ENCODE results near the gene SFI1. TPM values are rescaled to one million over a fixed set of nuclear protein-coding genes. Genes with fewer than 3 reads are reported as not detected.

Gene SFI1, protein sequence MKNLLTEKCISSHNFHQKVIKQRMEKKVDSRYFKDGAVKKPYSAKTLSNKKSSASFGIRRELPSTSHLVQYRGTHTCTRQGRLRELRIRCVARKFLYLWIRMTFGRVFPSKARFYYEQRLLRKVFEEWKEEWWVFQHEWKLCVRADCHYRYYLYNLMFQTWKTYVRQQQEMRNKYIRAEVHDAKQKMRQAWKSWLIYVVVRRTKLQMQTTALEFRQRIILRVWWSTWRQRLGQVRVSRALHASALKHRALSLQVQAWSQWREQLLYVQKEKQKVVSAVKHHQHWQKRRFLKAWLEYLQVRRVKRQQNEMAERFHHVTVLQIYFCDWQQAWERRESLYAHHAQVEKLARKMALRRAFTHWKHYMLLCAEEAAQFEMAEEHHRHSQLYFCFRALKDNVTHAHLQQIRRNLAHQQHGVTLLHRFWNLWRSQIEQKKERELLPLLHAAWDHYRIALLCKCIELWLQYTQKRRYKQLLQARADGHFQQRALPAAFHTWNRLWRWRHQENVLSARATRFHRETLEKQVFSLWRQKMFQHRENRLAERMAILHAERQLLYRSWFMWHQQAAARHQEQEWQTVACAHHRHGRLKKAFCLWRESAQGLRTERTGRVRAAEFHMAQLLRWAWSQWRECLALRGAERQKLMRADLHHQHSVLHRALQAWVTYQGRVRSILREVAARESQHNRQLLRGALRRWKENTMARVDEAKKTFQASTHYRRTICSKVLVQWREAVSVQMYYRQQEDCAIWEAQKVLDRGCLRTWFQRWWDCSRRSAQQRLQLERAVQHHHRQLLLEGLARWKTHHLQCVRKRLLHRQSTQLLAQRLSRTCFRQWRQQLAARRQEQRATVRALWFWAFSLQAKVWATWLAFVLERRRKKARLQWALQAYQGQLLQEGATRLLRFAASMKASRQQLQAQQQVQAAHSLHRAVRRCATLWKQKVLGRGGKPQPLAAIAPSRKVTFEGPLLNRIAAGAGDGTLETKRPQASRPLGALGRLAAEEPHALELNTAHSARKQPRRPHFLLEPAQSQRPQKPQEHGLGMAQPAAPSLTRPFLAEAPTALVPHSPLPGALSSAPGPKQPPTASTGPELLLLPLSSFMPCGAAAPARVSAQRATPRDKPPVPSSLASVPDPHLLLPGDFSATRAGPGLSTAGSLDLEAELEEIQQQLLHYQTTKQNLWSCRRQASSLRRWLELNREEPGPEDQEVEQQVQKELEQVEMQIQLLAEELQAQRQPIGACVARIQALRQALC
- 100 to 1,000 TPM; 221 to 234 TPM for total RNA-seq

DNA sequence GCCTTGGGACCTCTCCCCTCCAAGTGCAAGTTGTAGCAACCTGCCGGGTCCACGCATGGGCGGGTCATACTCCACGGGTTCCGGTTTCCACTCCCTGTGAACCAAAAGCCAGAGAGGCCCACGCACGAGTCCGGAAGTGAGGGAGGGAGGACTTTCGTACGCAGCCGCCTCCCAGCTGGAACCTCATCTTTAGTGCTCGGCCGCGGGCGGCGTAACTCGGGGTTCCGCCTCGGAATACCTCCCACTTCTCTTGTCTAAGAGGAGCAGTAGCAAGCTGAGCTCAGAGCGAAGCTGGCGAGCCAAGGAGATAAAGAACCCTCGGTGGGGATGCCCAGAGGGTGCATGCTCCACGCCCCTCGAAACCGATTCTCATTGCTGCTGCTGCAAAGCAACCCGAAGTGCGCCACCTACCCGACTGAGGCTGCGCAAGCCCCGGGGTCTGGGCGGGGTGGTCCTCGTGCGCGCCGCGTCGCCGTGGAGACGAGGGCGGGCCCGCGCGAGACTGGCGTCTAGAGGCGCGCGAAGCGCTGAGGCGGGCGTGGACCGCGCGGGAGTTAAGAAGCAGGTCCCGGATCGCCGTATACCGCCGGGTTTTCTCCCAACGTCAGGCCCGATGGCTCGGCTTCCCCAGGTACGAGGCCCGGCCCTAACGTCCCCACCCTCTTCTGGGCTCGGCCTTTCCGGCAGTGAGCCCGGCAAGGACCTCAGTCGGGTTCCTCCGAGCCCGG, at the start of gene SFI1:
Gene SFI1, plus strand, starts transcription at position 530 of the 728 bp plus-strand sequence. CDS start 11,749 bp downstream, outside the sequence.
- Mint-ChIP-seq H3K4me1 (peaks cover 55% of the 10 kb centered on the region), H3K27ac (peak within 1 kb of the TSS; percentile 93), H3K4me3 (peak within 1 kb of the TSS; percentile 85), H3K36me3 (ENCODE audit: low read depth) (peaks cover 39% of the 10 kb centered on the region), H3K9me3 (ENCODE audit: low read depth) (peaks cover 3% of the 10 kb centered on the region), H3K27me3 (no peaks in the 10 kb centered on the region)
- POLR2A ChIA-PET = no interaction called here
- peak; percentile 97 for DNase-seq
- CTCF ChIA-PET = interaction anchor here (0.7 kb wide), 1 partner anchor 165 kb away, joined by 3 read pairs; the partner anchor contains the start of gene PISD
- intact Hi-C loops (cut with DNase I, micrococcal nuclease) = loop anchor here (1.0 to 10.0 kb wide), 14 partner anchors 30 to 852 kb away; partner anchors contain the start of genes PATZ1 (in 2 of the 2), DRG1 (in 1 of the 2), LIMK2 (in 1 of the 2) and YWHAH (in 1 of the 2)
- ATAC-seq = peak; percentile 87

DNA sequence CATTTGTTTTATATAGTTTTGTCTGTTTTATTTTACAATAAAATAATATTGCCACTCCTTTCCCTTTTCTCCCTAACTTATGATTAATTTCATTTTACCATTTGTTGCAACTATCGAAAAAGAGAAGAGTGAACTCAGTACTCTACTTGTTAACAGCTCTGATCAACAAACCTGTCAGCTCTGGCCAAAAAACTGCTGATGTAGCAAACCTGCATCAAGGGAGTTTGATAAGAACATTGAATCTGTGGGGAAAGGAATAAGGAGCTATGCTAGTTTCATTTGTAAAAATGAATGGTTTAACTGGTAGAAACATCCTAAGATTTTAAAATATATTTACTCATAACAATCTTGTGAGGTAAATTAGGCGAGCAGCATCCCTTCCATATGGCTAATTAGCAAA, 49.6 kb upstream of the SFI1 start:
- no peak overlapping the region for H3K27ac Mint-ChIP-seq
- no peak overlapping the region for H3K4me3 Mint-ChIP-seq
- H3K27me3 Mint-ChIP-seq = no peaks in the 10 kb centered on the region
- no peak for DNase-seq
- intact Hi-C loops (cut with DNase I, micrococcal nuclease) = loop anchor here in 1 of 2 experiments (5.0 kb wide), 1 partner anchor 186 kb away; no protein-coding TSS in a partner anchor
- CTCF ChIA-PET = interaction anchor here (1.0 to 1.3 kb wide), 2 partner anchors 36 to 136 kb away, joined by 3 to 6 read pairs; no protein-coding TSS in a partner anchor
- H3K9me3 Mint-ChIP-seq (ENCODE audit: low read depth) = no peaks in the 10 kb centered on the region
- H3K36me3 Mint-ChIP-seq (ENCODE audit: low read depth) = peaks cover 55% of the 10 kb centered on the region
- H3K4me1 Mint-ChIP-seq = peaks cover 3% of the 10 kb centered on the region
- ATAC-seq = no peak
- POLR2A ChIA-PET = no interaction called here

DNA sequence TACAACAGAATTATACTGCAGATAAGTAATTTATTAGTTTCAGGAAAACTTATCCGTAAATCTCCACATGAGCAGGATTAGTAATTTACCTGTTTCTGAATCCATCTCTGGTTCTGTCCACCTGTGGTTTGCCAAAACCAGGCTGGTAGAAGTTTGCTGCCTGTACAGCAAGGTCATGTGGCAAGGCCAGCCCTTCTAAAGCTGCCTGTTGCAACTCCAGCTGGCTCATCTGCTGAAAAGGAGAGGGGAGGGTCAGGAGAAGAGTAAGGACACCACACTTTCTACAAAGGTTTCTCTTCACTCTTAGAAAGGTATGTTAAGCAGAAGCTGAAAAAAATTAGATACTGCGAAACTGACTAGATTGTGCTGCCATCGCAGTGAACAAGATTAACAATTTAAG, 49.0 kb upstream of the SFI1 start:
- H3K4me1 Mint-ChIP-seq = peaks cover 3% of the 10 kb centered on the region
- H3K4me3 Mint-ChIP-seq = no peak overlapping the region
- ATAC-seq (no peak), DNase-seq (no peak)
- peaks cover 50% of the 10 kb centered on the region for H3K36me3 Mint-ChIP-seq (ENCODE audit: low read depth)
- intact Hi-C loops (cut with DNase I, micrococcal nuclease) = loop anchor here in 1 of 2 experiments (5.0 kb wide), 1 partner anchor 185 kb away; no protein-coding TSS in a partner anchor
- CTCF ChIA-PET = interaction anchor here (0.6 to 1.3 kb wide), 4 partner anchors 9 to 136 kb away, joined by 3 to 6 read pairs (median 4); no protein-coding TSS in a partner anchor
- H3K9me3 Mint-ChIP-seq (ENCODE audit: low read depth) = no peaks in the 10 kb centered on the region
- no peak overlapping the region for H3K27ac Mint-ChIP-seq
- POLR2A ChIA-PET = no interaction called here
- H3K27me3 Mint-ChIP-seq = no peaks in the 10 kb centered on the region

DNA sequence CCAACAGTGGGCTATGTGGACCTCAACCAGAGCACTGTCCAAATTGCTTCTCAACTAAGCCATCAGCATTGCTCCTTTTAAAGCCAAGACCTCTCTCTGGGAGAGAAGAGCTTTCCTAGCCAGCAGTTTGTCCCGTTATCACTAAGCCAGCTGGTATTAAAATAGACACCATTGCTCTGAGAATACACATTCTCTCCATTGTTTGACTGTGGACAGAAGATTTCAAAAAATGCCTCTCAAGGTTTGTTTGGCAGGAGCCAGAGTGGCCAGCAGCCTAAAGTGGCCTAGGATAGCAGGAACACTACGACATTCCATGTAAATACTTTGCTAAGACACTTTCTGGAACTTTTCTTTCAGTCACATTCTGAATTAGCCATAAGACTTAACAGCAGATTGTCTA, 48.0 kb upstream of the SFI1 start:
- ATAC-seq (no peak), DNase-seq (no peak)
- intact Hi-C loops (cut with DNase I, micrococcal nuclease) = loop anchor here in 1 of 2 experiments (5.0 kb wide), 1 partner anchor 184 kb away; no protein-coding TSS in a partner anchor
- no peak overlapping the region for H3K4me3 Mint-ChIP-seq
- H3K27ac Mint-ChIP-seq = no peak overlapping the region
- H3K27me3 Mint-ChIP-seq = no peaks in the 10 kb centered on the region
- peaks cover 3% of the 10 kb centered on the region for H3K4me1 Mint-ChIP-seq
- CTCF ChIA-PET = interaction anchor here (0.6 to 1.4 kb wide), 4 partner anchors 10 to 126 kb away, joined by 3 to 6 read pairs (median 3); no protein-coding TSS in a partner anchor
- POLR2A ChIA-PET = no interaction called here
- H3K9me3 Mint-ChIP-seq (ENCODE audit: low read depth) = no peaks in the 10 kb centered on the region
- peaks cover 42% of the 10 kb centered on the region for H3K36me3 Mint-ChIP-seq (ENCODE audit: low read depth)

DNA sequence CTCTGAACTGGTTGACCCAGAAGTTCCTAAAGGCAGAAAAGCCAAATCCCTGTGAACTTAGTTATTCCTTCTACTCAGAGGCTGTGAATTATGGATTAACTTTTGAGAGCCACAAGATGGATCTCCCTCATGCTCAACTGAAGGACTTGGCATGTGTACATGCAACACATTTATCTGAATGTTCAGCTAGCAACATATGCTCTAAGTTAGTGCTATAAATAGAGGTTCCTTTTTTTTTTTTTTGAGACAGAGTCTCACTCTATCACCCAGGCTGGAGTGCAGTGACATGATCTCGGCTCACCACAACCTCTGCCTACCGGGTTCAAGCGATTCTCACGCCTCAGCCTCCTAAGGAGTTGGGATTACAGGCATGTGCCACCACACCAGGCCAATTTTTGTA, 46.8 kb upstream of the SFI1 start:
- H3K4me1 Mint-ChIP-seq = peaks cover 3% of the 10 kb centered on the region
- DNase-seq (no peak), ATAC-seq (no peak)
- intact Hi-C loops (cut with DNase I, micrococcal nuclease) = loop anchor here in 1 of 2 experiments (5.0 kb wide), 1 partner anchor 183 kb away; no protein-coding TSS in a partner anchor
- H3K36me3 Mint-ChIP-seq (ENCODE audit: low read depth) = peaks cover 40% of the 10 kb centered on the region
- no peaks in the 10 kb centered on the region for H3K27me3 Mint-ChIP-seq
- H3K9me3 Mint-ChIP-seq (ENCODE audit: low read depth) = no peaks in the 10 kb centered on the region
- CTCF ChIA-PET = interaction anchor here (0.8 to 0.9 kb wide), 3 partner anchors 9 to 20 kb away, joined by 3 to 4 read pairs (median 3); no protein-coding TSS in a partner anchor
- no peak overlapping the region for H3K27ac Mint-ChIP-seq
- H3K4me3 Mint-ChIP-seq = no peak overlapping the region
- POLR2A ChIA-PET = no interaction called here

DNA sequence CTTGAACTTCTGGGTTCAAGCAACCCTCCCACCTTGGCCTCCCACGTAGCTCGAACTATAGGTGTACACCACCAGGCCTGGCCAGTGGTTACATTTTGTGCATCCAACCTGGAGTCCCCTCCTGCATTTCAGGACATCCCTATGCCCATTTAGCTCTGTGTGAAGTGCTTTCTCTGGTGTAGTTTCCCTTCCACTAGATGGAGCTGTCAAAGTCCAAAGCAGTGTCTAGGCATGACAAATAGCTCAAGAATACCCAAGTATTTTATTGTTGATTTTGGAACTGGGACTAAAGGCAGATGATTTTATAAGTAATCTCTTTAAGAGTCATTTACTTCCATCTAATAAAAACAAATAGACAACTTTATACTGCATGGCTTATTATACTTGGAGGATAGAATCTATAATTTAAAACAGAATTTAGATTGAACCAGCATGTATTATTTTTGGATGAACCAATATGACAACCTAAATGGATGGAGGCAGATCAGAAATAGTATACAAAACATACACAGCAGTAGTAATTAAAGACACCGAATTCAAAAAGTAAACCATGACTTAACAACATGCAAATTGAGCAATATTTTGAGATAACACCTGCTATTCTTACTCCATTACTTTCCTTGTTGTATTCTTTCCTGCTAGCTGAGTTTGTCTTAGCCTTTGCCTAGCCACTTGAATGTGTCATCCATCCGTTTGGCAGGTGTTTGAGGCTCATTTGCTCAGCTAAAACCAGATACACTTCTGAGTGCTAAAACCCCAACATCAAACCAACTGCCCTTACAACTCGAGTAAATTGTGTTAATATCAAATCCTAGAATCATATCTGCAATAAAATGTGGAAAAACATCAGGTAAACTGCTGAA, 44.4 kb upstream of the SFI1 start:
- Mint-ChIP-seq H3K9me3 (ENCODE audit: low read depth) (no peaks in the 10 kb centered on the region), H3K4me1 (no peaks in the 10 kb centered on the region), H3K36me3 (ENCODE audit: low read depth) (peaks cover 33% of the 10 kb centered on the region), H3K4me3 (no peak overlapping the region), H3K27me3 (no peaks in the 10 kb centered on the region), H3K27ac (peak overlapping the region; percentile 65)
- DNase-seq = no peak
- peak; percentile 83 for ATAC-seq
- CTCF ChIA-PET = interaction anchor here (0.5 to 1.7 kb wide), 14 partner anchors 13 to 531 kb away, joined by 3 to 8 read pairs (median 4); no protein-coding TSS in a partner anchor
- intact Hi-C loops (cut with DNase I, micrococcal nuclease) = loop anchor here in 1 of 2 experiments (1.0 kb wide), 1 partner anchor 182 kb away; no protein-coding TSS in a partner anchor
- POLR2A ChIA-PET = no interaction called here

DNA sequence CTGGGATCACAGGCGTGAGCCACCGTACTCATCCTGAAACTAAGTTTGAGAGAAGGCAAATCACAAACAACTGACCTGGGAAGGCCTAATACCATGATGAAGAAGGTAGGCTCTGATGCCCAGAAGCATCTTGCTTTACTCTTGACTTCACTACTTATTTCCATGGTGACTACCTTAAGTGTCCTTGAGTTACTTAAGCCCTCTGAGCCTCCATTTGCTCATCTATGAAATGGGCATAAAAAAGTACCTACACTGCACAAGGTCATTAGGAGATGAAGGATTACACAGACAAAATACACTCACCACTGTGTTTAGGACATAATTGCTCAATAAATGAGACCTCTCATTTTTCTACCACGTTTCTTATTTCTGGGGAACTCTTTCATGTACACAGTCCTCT, 34.6 kb upstream of the SFI1 start:
- intact Hi-C loops (cut with DNase I, micrococcal nuclease) = no loop called here
- ATAC-seq (no peak), DNase-seq (no peak)
- H3K4me1 Mint-ChIP-seq = peaks cover 2% of the 10 kb centered on the region
- no peak overlapping the region for H3K27ac Mint-ChIP-seq
- no peak overlapping the region for H3K4me3 Mint-ChIP-seq
- CTCF ChIA-PET = interaction anchor here (0.6 kb wide), 1 partner anchor 18 kb away, joined by 4 read pairs; no protein-coding TSS in a partner anchor
- peaks cover 56% of the 10 kb centered on the region for H3K36me3 Mint-ChIP-seq (ENCODE audit: low read depth)
- H3K27me3 Mint-ChIP-seq = no peaks in the 10 kb centered on the region
- no peaks in the 10 kb centered on the region for H3K9me3 Mint-ChIP-seq (ENCODE audit: low read depth)
- POLR2A ChIA-PET = no interaction called here

DNA sequence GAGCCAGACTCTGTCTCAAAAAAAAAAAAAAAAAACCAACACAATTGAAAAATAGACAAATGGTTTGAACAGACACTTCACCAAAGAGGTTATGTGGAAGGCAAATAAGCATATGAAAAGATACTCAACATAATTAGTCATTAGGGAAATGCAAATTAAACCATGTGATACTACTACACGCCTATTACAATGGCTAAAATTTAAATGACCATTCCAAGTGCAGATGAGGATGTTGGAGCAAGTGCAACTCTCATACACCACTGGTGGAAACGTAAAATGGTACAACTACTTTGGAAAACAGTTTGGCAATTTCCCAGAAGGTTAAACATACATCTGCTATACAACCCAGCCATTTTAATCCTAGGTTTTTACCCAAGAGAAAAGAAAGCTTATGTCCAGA, 31.0 kb upstream of the SFI1 start:
- no peak for DNase-seq
- intact Hi-C loops (cut with DNase I, micrococcal nuclease) = no loop called here
- POLR2A ChIA-PET = no interaction called here

DNA sequence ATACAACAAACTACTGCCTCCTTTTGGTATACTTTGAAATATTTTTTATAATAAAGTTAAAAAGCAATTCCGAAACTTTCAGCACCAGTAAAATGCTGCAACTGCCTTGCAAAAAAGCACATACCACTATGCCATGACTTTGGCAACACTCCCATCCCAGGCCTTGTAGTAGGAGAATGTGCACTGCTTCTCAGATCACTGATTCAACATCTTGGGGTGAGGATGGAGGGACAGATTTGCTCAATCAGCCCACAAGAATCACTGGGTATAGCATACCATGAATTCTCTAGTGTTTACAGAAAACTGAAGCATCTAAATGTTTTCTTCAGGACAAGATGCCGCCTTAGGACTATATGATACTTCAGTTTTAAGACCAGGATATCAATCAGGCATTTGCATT, 21.6 kb upstream of the SFI1 start:
- H3K4me1 Mint-ChIP-seq = peaks cover 29% of the 10 kb centered on the region
- intact Hi-C loops (cut with DNase I, micrococcal nuclease) = no loop called here
- no peak overlapping the region for H3K4me3 Mint-ChIP-seq
- ChIA-PET CTCF (no interaction called here), POLR2A (no interaction called here)
- ATAC-seq = no peak
- no peaks in the 10 kb centered on the region for H3K27me3 Mint-ChIP-seq
- no peaks in the 10 kb centered on the region for H3K9me3 Mint-ChIP-seq (ENCODE audit: low read depth)
- H3K27ac Mint-ChIP-seq = no peak overlapping the region
- no peak for DNase-seq
- peaks cover 47% of the 10 kb centered on the region for H3K36me3 Mint-ChIP-seq (ENCODE audit: low read depth)

More for the DNA sequence above, 31.0 kb upstream of the SFI1 start:
- ATAC-seq = no peak
- Mint-ChIP-seq H3K9me3 (ENCODE audit: low read depth) (no peaks in the 10 kb centered on the region), H3K4me3 (no peak overlapping the region), H3K27me3 (no peaks in the 10 kb centered on the region), H3K36me3 (ENCODE audit: low read depth) (peaks cover 65% of the 10 kb centered on the region), H3K27ac (no peak overlapping the region), H3K4me1 (peaks cover 2% of the 10 kb centered on the region)
- CTCF ChIA-PET = interaction anchor here (0.6 kb wide), 1 partner anchor 199 kb away, joined by 3 read pairs; no protein-coding TSS in a partner anchor

All from activated CD4-positive, alpha-beta T cell treated with anti-CD3 and anti-CD28 coated beads for 36 hours (primary cell).